Ecto neural progenitor cell (in vitro differentiated cells): Measurements from ENCODE around the gene EFTUD2.
"Not testable (repeated sequence)": the region's sequence is repeated elsewhere in the genome, so short reads cannot be mapped to it uniquely, and the experiment has no call there.

Experiments
- DNase-seq: peaks from one replicate; pipeline ENCODE4 v3.0.0-alpha.2; 2018; ENCODE audit warnings: low spot score

EFTUD2 gene

DNA sequence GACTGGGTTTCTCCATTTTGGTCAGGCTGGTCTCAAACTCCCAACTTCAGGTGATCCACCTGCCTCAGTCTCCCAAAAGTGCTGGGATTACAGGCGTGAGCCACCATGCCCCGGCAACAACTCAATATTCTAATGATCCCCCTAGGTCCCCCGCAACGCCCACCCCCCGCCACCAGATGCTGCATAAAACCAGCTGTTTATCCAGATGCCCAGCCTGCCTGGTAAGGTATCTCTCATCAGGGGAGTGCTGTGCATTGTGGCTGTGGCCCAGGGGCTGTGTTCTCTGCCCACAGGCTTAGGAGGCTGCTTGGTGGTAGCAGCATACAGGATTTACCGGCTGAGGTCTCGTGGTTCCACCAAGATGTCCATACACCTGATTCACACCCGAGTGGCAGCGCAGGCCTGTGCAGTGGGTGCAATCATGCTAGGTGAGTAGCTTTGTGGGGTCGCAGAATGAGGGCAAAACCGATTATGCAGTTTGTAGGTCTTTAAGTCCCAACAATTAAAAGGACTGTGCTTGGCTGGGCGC lies 50.2 kb downstream of the EFTUD2 start:
- no peak for DNase-seq

DNA sequence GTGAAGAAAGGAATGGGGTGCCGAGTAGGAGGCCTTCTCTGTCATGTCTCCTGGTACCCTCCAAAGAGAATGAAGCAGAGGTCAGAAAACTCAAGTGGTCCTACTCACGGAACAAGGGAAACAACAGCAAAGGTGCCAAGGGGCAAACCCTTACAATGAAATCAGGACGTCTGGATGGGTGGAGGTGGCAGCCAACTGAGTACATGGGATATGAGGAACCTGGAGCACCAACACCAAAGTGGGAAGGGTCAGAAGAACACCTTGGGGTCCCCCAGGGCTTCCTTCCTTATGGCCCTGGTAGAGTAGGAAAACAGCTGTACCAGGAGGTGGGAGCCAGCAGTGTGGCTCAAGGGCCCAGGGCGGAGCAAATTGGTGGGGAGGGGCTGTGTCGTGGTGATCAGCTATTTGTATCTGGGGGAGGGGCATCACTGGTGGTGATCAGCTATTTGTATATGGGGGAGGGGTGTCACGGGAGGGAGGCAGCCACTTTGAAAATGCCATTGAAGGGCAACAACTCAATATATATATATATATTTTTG lies 50.9 kb downstream of the EFTUD2 start:
- no peak for DNase-seq

GRCh38 chr17:44847586-44847985 lies 51.7 kb downstream of the EFTUD2 start, which contains the start of gene HIGD1B:
HIGD1B (plus strand) TSS chr17:44847883; CDS start chr17:44848153, 270 bp downstream.
- DNase-seq = no peak

DNA sequence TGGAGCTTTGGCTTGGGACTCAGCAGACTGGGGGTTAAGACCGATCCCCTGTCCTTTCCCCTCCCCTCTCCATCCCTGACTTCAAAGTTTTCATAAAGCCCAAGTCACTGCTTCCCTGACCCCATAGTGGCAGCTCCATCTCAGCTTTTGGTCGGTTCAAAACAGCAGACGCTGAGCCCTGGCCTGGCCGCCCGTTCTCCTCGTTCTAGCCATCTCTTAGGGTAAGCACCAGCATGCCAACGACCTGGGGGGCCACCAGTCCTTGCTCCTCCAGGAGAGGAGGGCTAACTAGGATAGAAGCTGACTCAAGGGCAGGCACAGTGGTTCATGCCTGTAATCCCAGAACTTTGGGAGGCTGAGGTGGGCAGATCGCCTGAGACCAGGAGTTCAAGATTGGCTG lies 53.0 kb downstream of the EFTUD2 start:
- no peak for DNase-seq

DNA sequence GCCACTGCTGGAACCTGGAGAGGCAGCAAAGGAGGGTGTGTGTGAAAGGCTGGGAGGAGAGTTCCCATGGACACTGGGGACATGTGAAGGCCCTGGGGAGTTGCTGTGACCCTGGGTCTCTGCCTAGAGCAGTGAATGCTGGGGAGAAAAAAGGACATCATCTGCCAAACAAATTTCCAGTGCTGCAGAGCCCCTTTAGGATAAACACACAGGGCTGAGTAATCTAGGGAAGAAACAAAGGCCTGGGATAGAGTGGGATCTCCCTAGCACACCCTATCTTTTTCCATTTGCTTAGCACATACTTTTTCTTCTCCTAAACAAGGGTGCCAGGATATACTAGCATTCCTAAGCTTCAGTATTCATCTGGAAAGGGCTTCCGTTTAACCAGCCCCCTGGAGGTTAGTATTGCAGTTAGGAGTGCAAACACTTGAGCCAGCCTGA lies 54.8 kb downstream of the EFTUD2 start:
- DNase-seq = no peak

DNA sequence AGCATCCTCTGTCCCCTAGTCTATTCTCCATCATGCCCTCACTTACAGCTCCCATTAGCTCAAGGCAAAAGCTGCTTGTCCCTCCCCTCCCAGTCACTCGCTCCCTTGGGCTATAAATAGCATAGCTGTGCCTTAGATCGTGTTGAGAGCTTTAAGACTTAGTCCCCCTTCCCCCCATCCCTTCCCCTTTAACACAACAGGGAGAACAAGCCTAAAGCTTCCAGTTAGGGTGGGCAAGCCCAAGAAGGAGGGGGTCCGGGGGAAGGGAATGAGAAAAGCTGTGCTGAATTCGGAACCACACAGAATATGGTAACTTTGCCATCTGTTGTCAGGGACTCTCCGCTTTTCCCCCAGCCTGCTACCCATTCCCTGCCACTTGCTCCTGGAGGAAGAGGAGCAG lies 56.5 kb downstream of the EFTUD2 start:
- DNase-seq = no peak

DNA sequence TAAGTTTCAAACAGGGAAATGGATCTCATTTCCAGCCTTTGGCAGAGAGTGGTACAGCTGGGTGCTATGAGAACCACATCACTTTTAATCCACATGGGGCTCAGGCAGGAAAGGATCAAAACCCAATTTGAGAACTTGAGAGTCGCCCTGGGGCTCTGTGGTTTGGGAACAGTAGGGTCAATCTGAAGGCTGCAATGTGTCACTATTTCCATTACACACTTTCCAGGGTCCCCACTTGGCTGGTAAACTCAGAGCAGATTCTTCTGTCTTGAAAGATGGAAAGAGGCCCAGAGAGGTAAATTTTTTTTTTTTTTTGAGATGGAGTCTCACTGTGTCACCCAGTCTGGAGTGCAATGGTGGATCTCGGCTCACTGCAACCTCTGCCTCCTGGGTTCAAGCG lies 58.3 kb downstream of the EFTUD2 start:
- DNase-seq = no peak

DNA sequence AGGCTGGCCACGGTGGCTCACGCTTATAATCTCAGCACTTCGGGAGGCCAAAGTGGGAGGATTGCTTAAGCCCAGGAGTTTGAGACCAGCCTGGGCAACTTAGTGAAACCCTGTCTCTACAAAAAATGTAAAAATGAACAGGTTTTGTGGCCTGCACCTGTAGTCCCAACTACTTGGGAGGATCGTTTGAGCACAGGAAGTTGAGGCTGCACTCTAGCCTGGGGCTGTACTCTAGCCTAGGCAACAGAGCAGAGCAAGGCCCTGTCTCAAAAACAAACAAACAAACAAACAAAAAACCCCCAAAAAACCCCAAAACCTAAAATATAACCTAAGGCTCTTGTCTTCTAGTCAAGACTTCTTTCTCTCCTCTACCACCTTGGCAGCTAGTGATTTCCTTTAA lies 59.0 kb downstream of the EFTUD2 start:
- DNase-seq = no peak

- DNase-seq = no peak
Observed at GRCh38 chr17:44837196-44837595, 62.0 kb downstream of the EFTUD2 start.

DNA sequence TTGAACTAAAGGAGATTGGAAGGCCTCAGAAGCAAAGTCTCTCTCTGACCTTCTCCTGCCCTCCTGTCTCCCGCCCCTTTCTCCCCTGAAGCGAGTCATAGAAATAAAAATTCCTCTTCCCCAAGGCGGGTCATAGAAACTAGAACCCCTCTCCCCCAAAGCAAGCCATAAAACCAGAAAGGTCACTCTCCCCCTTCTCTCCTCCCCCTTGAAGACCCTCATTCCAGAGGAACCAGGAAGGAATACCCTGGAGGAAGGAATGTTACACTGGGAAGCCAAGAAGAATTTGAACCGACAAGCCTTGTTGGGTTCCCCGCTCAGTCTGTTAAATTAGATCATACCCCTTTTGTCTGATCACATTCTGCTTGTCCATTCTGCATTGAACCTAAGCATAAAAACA lies 66.4 kb downstream of the EFTUD2 start:
- DNase-seq = no peak

DNA sequence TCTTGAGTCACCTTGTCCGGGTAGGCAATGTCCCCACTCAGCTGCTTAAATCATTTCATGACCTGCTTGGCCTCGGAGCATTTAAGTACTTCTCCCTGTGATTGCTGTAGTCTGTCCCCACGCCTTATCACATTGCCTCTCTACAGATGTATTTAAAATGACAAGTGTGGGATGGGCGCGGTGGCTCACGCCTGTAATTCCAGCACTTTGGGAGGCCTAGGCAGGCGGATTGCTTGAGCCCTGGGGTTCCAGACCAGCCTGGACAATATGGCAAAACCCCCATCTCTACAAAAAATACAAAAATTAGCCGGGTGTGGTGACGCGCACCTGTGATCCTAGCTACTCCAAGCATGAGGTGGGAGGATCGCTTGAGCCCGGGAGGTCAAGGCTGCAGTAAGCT lies 67.9 kb downstream of the EFTUD2 start:
- DNase-seq = no peak

DNA sequence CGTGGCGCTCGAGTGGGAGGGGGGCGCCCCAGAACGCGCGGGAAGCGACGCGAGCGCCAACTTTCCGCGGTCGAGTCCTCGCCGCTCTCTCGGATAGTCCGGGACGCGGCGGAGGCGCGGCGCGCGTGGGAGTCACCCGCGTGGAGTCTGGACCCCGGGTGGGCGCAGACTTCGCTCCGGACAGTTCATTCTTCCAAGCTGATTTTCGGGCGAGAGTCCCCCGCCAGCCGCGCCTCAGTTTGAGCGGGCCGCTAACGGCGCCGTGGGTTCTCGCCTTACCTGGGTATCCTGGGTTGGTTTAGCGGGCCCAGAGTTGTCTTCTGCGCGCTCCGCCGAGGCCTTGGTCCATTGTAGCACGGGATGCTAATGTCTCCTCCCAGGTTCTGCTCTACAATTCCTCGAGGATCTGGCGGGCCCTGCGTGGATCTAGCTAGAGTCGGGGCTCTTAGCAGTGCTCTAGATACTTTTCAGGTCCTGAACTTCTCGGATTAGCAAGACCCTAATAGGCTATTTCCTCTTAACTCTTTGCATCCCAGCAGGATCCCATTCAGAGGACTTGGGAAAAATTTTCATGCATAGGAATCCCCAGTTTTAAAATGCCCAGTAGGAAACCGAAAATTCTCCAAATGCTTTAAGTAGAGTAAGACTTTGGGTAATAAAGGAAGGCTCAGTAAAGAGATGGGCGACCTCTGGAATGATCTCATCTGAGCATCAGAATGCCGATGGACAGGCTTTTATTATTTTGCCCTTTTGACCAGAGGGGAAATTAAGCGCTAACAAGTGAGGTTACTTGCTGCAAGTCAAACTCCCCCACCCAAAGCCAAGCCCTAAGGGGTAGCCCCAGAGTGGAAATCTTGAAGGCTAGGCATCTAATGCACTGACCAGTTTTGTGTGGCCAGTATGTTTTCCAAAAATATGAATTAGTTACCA lies 68.6 kb downstream of the EFTUD2 start:
- DNase-seq = peak; percentile 78

DNA sequence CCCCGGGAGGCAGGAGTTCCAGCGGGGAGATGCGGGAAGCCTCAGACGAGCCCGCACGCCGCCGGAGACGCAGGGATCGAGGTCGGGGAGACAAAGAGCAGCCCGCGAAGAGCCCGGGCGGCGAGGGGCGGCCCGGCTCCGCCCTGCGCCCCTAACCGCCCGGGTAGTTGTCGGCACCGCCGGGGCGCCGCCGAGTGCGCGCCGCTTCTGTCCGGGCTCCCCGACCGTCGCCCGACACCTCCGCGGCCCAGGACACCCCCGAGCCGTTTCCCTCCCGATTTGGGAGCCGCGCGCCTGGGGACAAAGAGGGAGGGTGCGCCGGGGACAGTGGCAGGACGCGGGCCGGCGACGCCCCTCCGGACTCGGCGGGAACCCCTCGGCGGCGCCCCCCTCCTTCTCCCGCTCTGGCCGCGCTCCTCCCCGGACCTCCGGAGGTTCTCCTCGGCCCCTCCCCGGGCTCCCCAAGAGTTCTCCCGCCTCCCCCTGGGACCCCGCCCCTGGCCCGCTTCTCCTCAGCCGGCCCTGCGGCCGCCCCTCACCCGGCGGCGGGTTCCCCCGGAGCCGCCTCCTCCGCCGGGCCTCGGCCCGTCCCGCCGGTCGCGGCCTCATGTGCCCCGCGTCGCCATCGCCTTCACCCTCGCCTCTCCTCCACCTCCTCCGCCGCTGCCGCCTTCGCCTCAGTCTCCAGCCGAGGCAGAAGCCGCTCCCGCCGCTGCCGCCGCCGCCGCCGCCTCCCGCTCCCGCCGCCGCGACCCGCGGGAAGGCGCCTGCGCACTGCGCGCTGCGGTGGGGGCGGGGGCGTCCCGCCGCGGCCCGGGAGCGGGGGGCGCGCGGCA lies 69.5 kb downstream of the EFTUD2 start, which contains the start of gene GJC1:
TSS of gene GJC1 (minus strand) at position 765 of the 836 bp plus-strand sequence. CDS start 24,470 bp downstream, outside the sequence.
- DNase-seq = peak; percentile 85

GRCh38 chr17:44828919-44829522 lies 70.2 kb downstream of the EFTUD2 start:
- DNase-seq = no peak

- DNase-seq = no peak
Observed at GRCh38 chr17:44827863-44828262, 71.4 kb downstream of the EFTUD2 start.

DNA sequence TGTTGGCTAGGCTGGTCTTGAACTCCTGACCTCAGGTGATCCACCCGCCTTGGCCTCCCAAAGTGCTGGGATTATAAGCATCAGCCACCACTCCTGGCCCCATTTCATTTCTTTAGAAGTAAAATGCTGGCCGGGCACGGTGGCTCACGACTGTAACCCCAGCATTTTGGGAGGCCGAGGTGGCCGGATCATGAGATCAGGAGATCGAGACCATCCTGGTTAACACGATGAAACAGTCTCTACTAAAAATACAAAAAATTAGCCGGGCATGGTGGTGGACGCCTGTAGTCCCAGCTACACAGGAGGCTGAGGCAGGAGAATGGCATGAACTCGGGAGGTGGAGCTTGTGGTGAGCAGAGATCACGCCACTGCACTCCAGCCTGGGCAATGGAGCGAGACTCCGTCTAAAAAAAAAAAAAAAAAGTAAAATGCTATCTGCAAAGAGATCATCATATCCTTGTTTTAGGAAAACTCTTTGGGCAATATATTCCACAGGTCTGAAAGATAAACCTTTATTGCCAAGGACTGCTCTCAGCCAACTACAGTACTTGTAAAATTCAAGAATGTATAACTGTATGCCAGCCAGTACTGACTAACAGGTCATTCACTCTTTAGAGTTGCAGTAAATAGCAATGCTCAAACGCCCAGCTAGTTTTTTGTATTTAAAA lies 73.0 kb downstream of the EFTUD2 start:
- DNase-seq = no peak

- DNase-seq = not testable (repeated sequence)
Observed at GRCh38 chr17:44825236-44825635, 74.0 kb downstream of the EFTUD2 start.

- no peak for DNase-seq
Observed at GRCh38 chr17:44820631-44821212, 78.5 kb downstream of the EFTUD2 start.

DNA sequence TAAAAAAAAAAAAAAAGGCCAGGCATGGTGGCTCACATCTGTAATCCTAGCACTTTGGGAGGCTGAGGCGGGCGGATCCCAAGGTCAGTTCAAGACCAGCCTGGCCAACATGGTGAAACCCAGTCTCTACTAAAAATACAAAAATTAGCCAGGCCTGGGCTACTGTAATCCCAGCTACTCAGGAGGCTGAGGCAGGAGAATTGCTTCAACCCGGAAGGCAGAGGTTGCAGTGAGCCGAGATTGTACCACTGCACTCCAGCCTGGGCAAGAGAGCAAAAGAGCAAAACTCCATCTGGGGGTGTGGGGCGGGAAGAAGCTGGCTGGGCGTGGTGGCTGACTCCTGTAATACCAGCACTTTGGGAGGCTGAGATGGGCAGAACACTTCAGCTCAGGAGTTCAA lies 80.7 kb downstream of the EFTUD2 start:
- DNase-seq = not testable (repeated sequence)

DNA sequence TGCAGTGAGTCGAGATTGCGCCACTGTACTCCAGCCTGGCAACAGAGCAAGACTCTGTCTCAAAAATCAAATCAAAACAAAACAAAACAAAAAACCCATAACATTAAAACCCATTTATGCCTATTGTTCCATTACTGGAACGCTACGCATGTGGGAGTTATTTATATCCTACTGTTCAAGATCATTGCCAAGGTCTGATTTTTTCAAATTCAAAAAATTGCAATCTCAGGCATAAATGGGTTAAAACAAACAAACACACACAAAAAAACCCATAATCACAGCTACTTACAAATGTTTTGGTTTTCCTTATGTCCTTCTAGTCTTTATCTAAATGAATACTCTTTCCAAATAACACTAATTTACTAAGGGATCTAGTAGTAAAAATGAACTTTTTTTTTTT lies 87.0 kb downstream of the EFTUD2 start:
- no peak for DNase-seq
